Endothelial cell (in vitro differentiated cells): Measurements from ENCODE around the gene YDJC. TPM values are rescaled to one million over a fixed set of nuclear protein-coding genes. Genes with fewer than 3 reads are reported as not detected.

Experiments used
- DNase-seq: peaks from one replicate; pipeline ENCODE4 v3.0.0; 2021; ENCODE audit warnings: low spot score
- H3K27ac Mint-ChIP-seq: one replicate; pipeline ENCODE4 v1.8.0; 2021; ENCODE audit warnings: mixed read lengths, inconsistent platforms; ENCODE audit not compliant: unreplicated experiment
- H3K27me3 Mint-ChIP-seq: one replicate; pipeline ENCODE4 v1.8.0; 2021; ENCODE audit warnings: mild to moderate bottlenecking, moderate library complexity, mixed read lengths, inconsistent platforms; ENCODE audit not compliant: unreplicated experiment
- H3K36me3 Mint-ChIP-seq: one replicate; pipeline ENCODE4 v1.8.0; 2021; ENCODE audit warnings: mild to moderate bottlenecking, low read depth, mixed read lengths, inconsistent platforms; ENCODE audit not compliant: unreplicated experiment
- H3K4me1 Mint-ChIP-seq: one replicate; pipeline ENCODE4 v1.8.0; 2021; ENCODE audit warnings: mild to moderate bottlenecking, mixed read lengths, inconsistent platforms; ENCODE audit not compliant: unreplicated experiment
- H3K4me3 Mint-ChIP-seq: one replicate; pipeline ENCODE4 v1.8.0; 2021; ENCODE audit warnings: mild to moderate bottlenecking, mixed read lengths, inconsistent platforms; ENCODE audit not compliant: unreplicated experiment
- H3K9me3 Mint-ChIP-seq: one replicate; pipeline ENCODE4 v1.8.0; 2021; ENCODE audit warnings: mixed read lengths, inconsistent platforms; ENCODE audit not compliant: unreplicated experiment
- CTCF ChIP-seq: fragments of 200-600 bp; sonication (generic); IDR thresholded peaks from one replicate; pipeline ENCODE4 v1.5.0; 2021; ENCODE audit warnings: antibody characterized with exemption; ENCODE audit not compliant: unreplicated experiment
- total RNA-seq: library from RNA; stranded (reverse); fragmentation: NEBNext Ultra II Directional; extraction: Animal tissue kit (Norgen Biotek cat#: 25700); gene quantifications from one replicate; pipeline ENCODE4 v1.2.1, GENCODE V29; 2021; ENCODE audit not compliant: unreplicated experiment

YDJC gene
- total RNA-seq, 1 donor from 2014 or later: 11.2 TPM

GRCh38 chr22:21665047-21665851 is 35.4 kb upstream of the YDJC start:
- no peak for TF ChIP-seq CTCF
- Mint-ChIP-seq H3K9me3 (no peaks in the 10 kb centered on the region), H3K27me3 (peaks cover 15% of the 10 kb centered on the region)

DNA sequence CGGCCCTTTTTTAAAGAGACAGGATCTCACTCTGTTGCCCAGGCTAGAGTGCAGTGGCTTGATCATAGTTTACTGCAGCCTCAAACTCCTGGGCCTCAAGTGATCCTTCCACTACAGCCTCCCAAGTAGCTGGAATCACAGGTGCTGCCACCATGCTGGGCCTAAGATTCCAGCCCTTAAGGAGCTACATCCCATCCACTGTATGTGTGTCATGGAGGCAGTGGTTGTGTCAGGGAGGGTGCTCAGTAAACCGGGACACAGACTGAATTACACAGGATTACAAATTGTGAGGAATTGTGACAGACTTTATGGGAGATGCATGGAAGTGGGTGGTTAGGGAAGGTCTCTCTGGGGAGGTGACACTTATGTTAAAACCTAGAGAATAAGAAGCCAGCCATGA is 33.9 kb upstream of the YDJC start:
- no peak for DNase-seq
- H3K9me3 Mint-ChIP-seq: no peaks in the 10 kb centered on the region
- H3K4me3 Mint-ChIP-seq: peak overlapping the region; percentile 0
- peaks cover 17% of the 10 kb centered on the region for H3K27me3 Mint-ChIP-seq
- H3K4me1 Mint-ChIP-seq: peaks cover 11% of the 10 kb centered on the region
- no peak overlapping the region for H3K27ac Mint-ChIP-seq
- H3K36me3 Mint-ChIP-seq: peaks cover 7% of the 10 kb centered on the region
- no peak for TF ChIP-seq CTCF

More at GRCh38 chr22:21665047-21665851, 35.4 kb upstream of the YDJC start:
- no peak for DNase-seq
- H3K4me1 Mint-ChIP-seq: peaks cover 11% of the 10 kb centered on the region
- H3K27ac Mint-ChIP-seq: peak overlapping the region; percentile 40
- peaks cover 7% of the 10 kb centered on the region for H3K36me3 Mint-ChIP-seq
- peak overlapping the region; percentile 99 for H3K4me3 Mint-ChIP-seq

GRCh38 chr22:21661991-21662390 is 32.2 kb upstream of the YDJC start:
- no peak overlapping the region for H3K4me3 Mint-ChIP-seq
- TF ChIP-seq CTCF: no peak

GRCh38 chr22:21660904-21661303 is 31.1 kb upstream of the YDJC start:
- Mint-ChIP-seq H3K9me3 (no peaks in the 10 kb centered on the region), H3K27ac (no peak overlapping the region), H3K4me1 (peaks cover 11% of the 10 kb centered on the region), H3K36me3 (peaks cover 6% of the 10 kb centered on the region), H3K27me3 (peaks cover 15% of the 10 kb centered on the region), H3K4me3 (no peak overlapping the region)
- TF ChIP-seq CTCF: no peak
- no peak for DNase-seq

More at GRCh38 chr22:21661991-21662390, 32.2 kb upstream of the YDJC start:
- Mint-ChIP-seq H3K4me1 (peaks cover 9% of the 10 kb centered on the region), H3K36me3 (peaks cover 4% of the 10 kb centered on the region), H3K9me3 (no peaks in the 10 kb centered on the region), H3K27ac (no peak overlapping the region), H3K27me3 (peaks cover 14% of the 10 kb centered on the region)
- DNase-seq: no peak

DNA sequence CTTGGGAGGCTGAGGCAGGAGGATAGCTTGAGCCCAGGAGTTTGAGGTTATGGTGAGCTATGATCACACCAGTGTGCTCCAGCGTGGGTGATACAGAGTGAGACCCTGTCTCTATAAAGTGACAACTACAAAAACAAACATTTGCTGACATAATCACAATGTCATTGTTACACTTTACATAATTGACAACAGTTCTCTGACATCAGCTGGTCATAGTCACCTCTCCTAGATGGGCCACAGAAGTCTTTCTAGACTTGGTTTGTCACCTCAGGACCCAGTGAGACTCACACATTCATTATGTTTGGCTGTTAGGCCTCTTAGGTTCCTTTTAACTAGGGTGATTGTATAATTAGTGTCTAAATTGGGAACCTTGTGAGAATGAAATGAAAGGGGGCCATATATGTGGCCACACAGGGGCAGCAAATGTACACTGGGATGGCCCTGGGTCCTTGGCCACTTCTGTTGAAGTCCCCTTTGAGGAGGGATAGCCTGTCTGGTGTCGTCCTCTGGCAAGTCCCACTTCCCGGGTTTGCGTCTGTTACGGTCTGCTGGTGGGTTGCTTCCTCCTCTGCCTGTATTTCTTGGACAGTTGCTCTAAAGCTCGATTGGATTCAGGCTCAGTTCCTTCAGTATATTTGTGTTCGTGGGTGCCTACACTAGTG is 30.2 kb upstream of the YDJC start:
- H3K27ac Mint-ChIP-seq: no peak overlapping the region
- no peak for DNase-seq
- peaks cover 10% of the 10 kb centered on the region for H3K4me1 Mint-ChIP-seq
- no peaks in the 10 kb centered on the region for H3K9me3 Mint-ChIP-seq
- TF ChIP-seq CTCF: no peak
- peaks cover 6% of the 10 kb centered on the region for H3K36me3 Mint-ChIP-seq
- no peak overlapping the region for H3K4me3 Mint-ChIP-seq
- peaks cover 10% of the 10 kb centered on the region for H3K27me3 Mint-ChIP-seq
